ENCODE results near the gene PLCB4. TPM values are rescaled to one million over a fixed set of nuclear protein-coding genes. Genes with fewer than 3 reads are reported as not detected.

Gene PLCB4
- total RNA-seq, 1 experiment from 2014 or later, result 10.1 TPM

- Histone ChIP-seq H3K56ac (ENCODE audit: insufficient read length, low read depth, low read length) (no peak overlapping the region), H3K4ac (ENCODE audit: low read depth, low read length) (no peak overlapping the region), H2BK20ac (ENCODE audit: low read depth, low read length, poor library complexity, severe bottlenecking) (no peak overlapping the region), H3K4me1 (ENCODE audit: insufficient read depth, low read length) (no peaks in the 10 kb centered on the region), H3K18ac (ENCODE audit: insufficient read length, low read depth, low read length) (no peak overlapping the region), H3K4me2 (ENCODE audit: insufficient read depth, insufficient read length, low read length) (no peak overlapping the region), H3T11ph (ENCODE audit: low read length) (no peak overlapping the region), H3K79me2 (ENCODE audit: insufficient read depth, low read length) (no peaks in the 10 kb centered on the region), H4K8ac (replicated peaks; ENCODE audit: insufficient read length, low read depth, low read length) (no peak overlapping the region), H4K20me1 (ENCODE audit: control insufficient read depth, insufficient read depth, insufficient read length) (no peaks in the 10 kb centered on the region), H3K9ac (ENCODE audit: extremely low read depth, insufficient read length, low read length) (no peak overlapping the region), H3K9me3 (ENCODE audit: control insufficient read depth, low read depth, low read length) (no peaks in the 10 kb centered on the region), H4K91ac (ENCODE audit: insufficient read length, low read depth, low read length) (no peak overlapping the region), H3K23ac (ENCODE audit: insufficient read length, low read depth, low read length) (no peak overlapping the region), H2AK5ac (ENCODE audit: insufficient read length, low read length) (no peak overlapping the region), H3K23me2 (ENCODE audit: insufficient read length, low read depth, low read length, poor library complexity, severe bottlenecking) (no peaks in the 10 kb centered on the region), H3K14ac (ENCODE audit: insufficient read depth, low read length) (no peak overlapping the region), H2BK120ac (ENCODE audit: low read depth, low read length, poor library complexity, severe bottlenecking) (no peak overlapping the region), H2AFZ (ENCODE audit: low read length) (no peak overlapping the region), H2BK15ac (ENCODE audit: low read depth, low read length) (no peak overlapping the region), H3K79me1 (ENCODE audit: insufficient read depth, low read depth, low read length, poor library complexity, severe bottlenecking) (no peaks in the 10 kb centered on the region), H3K27me3 (ENCODE audit: insufficient read depth, low read length) (no peaks in the 10 kb centered on the region), H3K27ac (ENCODE audit: insufficient read length, low read depth, low read length) (no peak overlapping the region), H4K5ac (ENCODE audit: insufficient read length, low read depth, low read length) (no peak overlapping the region), H2BK12ac (ENCODE audit: insufficient read length, low read depth, low read length) (no peak overlapping the region), H2BK5ac (ENCODE audit: insufficient read length, low read length) (no peak overlapping the region)
- H3K4me1 Mint-ChIP-seq, result peaks cover 15 to 17% of the 10 kb centered on the region in 2 experiments
- DNase-seq, result no peak
- no peak for TF ChIP-seq CTCF (conservative IDR thresholded peaks at IDR 0.05)
- H3K27ac Mint-ChIP-seq, result 0 out of 7 replicates have a peak overlapping the region, but pooled peaks of 1 of the 3 experiments have one; percentile 24
- H3K36me3 Mint-ChIP-seq (ENCODE audit: insufficient read depth in 1 of 3, low read depth in 3 of 3), result no peaks in the 10 kb centered on the region
- no peaks in the 10 kb centered on the region for H3K27me3 Mint-ChIP-seq (ENCODE audit: low read depth)
- H3K4me3 Mint-ChIP-seq, result no peak overlapping the region
- no peaks in the 10 kb centered on the region for H3K9me3 Mint-ChIP-seq
Observed at GRCh38 chr20:9206486-9206885, 137.6 kb downstream of the PLCB4 start.
